GM12865 (cell line): Measurements from ENCODE around the gene TMEM218.

Source experiments
- DNase-seq: peaks from one replicate; pipeline ENCODE4 v3.0.0; 2010; ENCODE audit warnings: low read depth
- H3K4me3 ChIP-seq: 2 replicates; pipeline ENCODE4 v1.5.1; 2011; ENCODE audit warnings: mild to moderate bottlenecking, low read depth, low read length, control low read depth
- TF ChIP-seq, protein P1 (sequence below): IDR thresholded peaks from 2 replicates; pipeline ENCODE4 v1.5.1; 2011; ENCODE audit warnings: low read length, control low read depth, low read depth, inconsistent platforms; ENCODE audit not compliant: insufficient read depth; ENCODE audit errors: missing control alignments

The TMEM218 gene

DNA sequence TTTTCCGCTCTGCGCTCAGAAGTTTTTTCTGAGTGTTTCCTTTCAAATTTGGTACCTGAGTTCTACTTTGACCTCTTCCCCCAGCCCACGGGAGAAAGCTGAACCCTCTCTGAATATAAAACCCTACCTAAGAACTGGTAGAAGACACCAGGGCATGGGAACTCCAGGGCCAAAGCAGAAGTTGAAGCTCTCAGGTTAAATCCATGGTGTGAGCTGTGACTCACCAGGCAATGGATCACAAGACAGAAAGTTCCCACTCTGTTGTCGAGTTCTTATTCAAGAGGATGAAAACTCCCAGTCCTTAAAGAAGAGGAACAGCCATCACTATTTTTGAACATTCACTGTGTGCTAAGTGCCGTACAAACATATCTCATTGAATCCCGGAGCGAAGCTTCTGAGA, 8.9 kb downstream of the TMEM218 start:
- DNase-seq = no peak
- TF ChIP-seq, protein P1, sequence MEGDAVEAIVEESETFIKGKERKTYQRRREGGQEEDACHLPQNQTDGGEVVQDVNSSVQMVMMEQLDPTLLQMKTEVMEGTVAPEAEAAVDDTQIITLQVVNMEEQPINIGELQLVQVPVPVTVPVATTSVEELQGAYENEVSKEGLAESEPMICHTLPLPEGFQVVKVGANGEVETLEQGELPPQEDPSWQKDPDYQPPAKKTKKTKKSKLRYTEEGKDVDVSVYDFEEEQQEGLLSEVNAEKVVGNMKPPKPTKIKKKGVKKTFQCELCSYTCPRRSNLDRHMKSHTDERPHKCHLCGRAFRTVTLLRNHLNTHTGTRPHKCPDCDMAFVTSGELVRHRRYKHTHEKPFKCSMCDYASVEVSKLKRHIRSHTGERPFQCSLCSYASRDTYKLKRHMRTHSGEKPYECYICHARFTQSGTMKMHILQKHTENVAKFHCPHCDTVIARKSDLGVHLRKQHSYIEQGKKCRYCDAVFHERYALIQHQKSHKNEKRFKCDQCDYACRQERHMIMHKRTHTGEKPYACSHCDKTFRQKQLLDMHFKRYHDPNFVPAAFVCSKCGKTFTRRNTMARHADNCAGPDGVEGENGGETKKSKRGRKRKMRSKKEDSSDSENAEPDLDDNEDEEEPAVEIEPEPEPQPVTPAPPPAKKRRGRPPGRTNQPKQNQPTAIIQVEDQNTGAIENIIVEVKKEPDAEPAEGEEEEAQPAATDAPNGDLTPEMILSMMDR = no peak
- no peak overlapping the region for H3K4me3 ChIP-seq

GRCh38 chr11:125102025-125102424, 9.4 kb downstream of the TMEM218 start:
- H3K4me3 ChIP-seq = no peak overlapping the region
- TF ChIP-seq, protein P1 = no peak
- DNase-seq = no peak

- TF ChIP-seq, protein P1 = no peak
- no peak for DNase-seq
Measured at GRCh38 chr11:125101596-125101995, 9.8 kb downstream of the TMEM218 start.

DNA sequence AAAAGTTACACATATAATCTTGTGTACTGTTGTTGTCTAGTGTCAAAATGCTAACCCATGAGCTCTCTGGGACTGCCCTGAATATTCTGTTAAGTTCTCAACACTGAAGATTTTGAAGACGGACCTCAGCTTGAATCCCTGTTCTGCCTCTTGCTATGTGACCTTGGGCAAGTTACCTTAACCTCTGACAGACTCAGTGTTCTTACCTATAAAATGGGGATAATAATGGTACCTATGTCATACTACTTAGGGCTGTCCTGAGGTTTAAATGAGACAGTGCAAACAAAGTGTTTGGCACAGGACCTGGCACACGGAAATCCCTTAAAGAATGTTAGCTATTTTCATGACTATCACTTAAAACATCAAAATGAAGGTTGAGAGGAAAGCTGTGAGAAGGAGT, 11.3 kb downstream of the TMEM218 start:
- no peak overlapping the region for H3K4me3 ChIP-seq
- no peak for DNase-seq
- TF ChIP-seq, protein P1 = no peak

More at GRCh38 chr11:125101596-125101995, 9.8 kb downstream of the TMEM218 start:
- no peak overlapping the region for H3K4me3 ChIP-seq

GRCh38 chr11:125094731-125095130, 16.7 kb downstream of the TMEM218 start:
- TF ChIP-seq, protein P1 = no peak
- no peak overlapping the region for H3K4me3 ChIP-seq
- DNase-seq = no peak

DNA sequence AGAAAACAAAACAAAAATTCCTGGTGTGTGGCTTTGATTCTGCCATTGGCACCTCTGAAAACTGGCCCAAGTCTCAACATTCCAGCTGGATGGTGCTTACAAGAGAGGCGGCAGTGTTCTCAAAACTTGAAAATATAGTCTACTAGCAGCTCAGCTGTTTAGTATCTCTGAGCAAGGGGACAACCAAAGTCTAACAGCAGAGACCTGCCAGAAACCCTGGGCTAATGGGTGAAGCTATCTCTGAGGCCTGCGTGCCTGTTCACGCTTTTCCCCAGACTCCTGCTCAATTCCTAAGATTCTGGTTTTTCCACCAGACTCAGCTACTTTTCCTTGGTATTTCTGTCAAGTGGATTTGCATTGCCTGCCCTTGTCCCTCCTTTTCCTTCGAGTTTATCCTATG, 17.9 kb downstream of the TMEM218 start:
- no peak overlapping the region for H3K4me3 ChIP-seq
- TF ChIP-seq, protein P1 = no peak
- no peak for DNase-seq

DNA sequence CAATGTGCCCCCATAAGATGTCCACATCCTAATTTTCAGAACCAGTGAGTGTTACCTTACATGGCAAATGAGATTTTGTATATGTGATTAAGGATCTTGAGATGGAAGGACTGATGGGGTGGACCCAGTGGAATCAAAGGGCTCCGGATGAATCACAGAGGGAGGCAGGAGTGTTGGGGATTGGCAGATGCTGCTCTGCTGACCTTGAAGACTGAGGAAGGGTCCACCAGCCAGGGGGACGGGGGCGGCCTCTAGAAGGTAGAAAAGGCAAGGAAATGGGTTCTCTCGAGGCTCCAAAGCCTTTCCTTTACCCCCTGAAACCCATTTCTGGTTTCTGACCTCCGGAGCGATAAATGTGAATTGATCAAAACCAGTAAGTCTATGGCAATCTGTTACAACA, 18.8 kb downstream of the TMEM218 start:
- TF ChIP-seq, protein P1 = no peak

More for the DNA sequence above, 18.8 kb downstream of the TMEM218 start:
- no peak for DNase-seq
- H3K4me3 ChIP-seq = no peak overlapping the region
